HEK293 (cell line): ENCODE results near the gene LFNG.

Experiments used
- CTCF ChIA-PET: fragments of 350-600 bp; formaldehyde crosslinking; extraction: SDS; loops from one replicate; lab custom pipeline; 2021; ENCODE audit warnings: antibody characterized with exemption; lab: Yijun Ruan, JAX
- POLR2A ChIA-PET: fragments of 300-600 bp; formaldehyde crosslinking; extraction: SDS; loops from one replicate; lab custom pipeline; 2020; ENCODE audit warnings: antibody characterized with exemption, inconsistent platforms; lab: Yijun Ruan, JAX
- H3K27ac ChIP-seq: fragments of 200-500 bp; sonication (Bioruptor generic); 2 replicates; pipeline ENCODE4 v1.5.1; 2014; ENCODE audit warnings: low read depth, low read length, control low read depth, inconsistent platforms; ENCODE audit errors: extremely low read depth
- H3K36me3 ChIP-seq, 2 experiments: fragments of 200-500 bp in 1 of 2; sonication (Bioruptor generic) in 1 of 2; 1 replicate in 1 of 2; 2 replicates in 1 of 2; pipeline ENCODE4 v1.5.1; 2014 to 2017; ENCODE audit warnings: inconsistent platforms in 2 of 2, low read length in 2 of 2; ENCODE audit not compliant: control insufficient read depth in 2 of 2, insufficient read depth in 1 of 2
- H3K4me1 ChIP-seq: fragments of 200-500 bp; sonication (Bioruptor generic); 2 replicates; pipeline ENCODE4 v1.5.1; 2014; ENCODE audit warnings: mild to moderate bottlenecking, low read length, inconsistent platforms; ENCODE audit not compliant: control insufficient read depth, insufficient read depth
- H3K4me3 ChIP-seq: 2 replicates; pipeline ENCODE4 v1.5.1; 2011; ENCODE audit warnings: low read depth, mild to moderate bottlenecking, control low read depth, low read length, moderate library complexity
- H3K9me3 ChIP-seq: fragments of 200-500 bp; sonication (Bioruptor generic); 2 replicates; pipeline ENCODE4 v1.5.1; 2014; ENCODE audit warnings: low read depth, low read length, inconsistent platforms; ENCODE audit not compliant: control insufficient read depth, insufficient read depth
- BCL11A ChIP-seq: fragments of 450-650 bp; formaldehyde crosslinking; IDR thresholded peaks from 2 replicates; pipeline ENCODE4 v1.5.1; 2016; ENCODE audit warnings: low read depth, missing biosample characterization, missing genetic modification characterization
- CTCF ChIP-seq: fragments of 450-650 bp; formaldehyde crosslinking; IDR thresholded peaks from 2 replicates; pipeline ENCODE4 v1.5.1; 2016; ENCODE audit warnings: missing biosample characterization, missing genetic modification characterization
- HOXA7 ChIP-seq: sonication (generic); formaldehyde crosslinking; IDR thresholded peaks from 2 replicates; pipeline ENCODE4 v1.8.1; 2022; ENCODE audit warnings: missing genetic modification reagents, borderline replicate concordance
- KLF1 ChIP-seq: fragments of 450-650 bp; formaldehyde crosslinking; IDR thresholded peaks from 2 replicates; pipeline ENCODE4 v1.5.1; 2016; ENCODE audit warnings: missing biosample characterization, missing genetic modification characterization
- SETDB1 ChIP-seq: IDR thresholded peaks from one replicate; pipeline ENCODE4 v1.6.1; 2017; ENCODE audit warnings: mild to moderate bottlenecking, low read length, moderate library complexity, mixed read lengths; ENCODE audit not compliant: insufficient read length
- WT1 ChIP-seq: fragments of 450-650 bp; formaldehyde crosslinking; IDR thresholded peaks from 2 replicates; pipeline ENCODE4 v1.5.1; 2016; ENCODE audit warnings: missing biosample characterization, missing genetic modification characterization
- ZBTB1 ChIP-seq: fragments of 450-650 bp; formaldehyde crosslinking; IDR thresholded peaks from 2 replicates; pipeline ENCODE4 v1.5.1; 2016; ENCODE audit warnings: missing biosample characterization, missing genetic modification characterization
- ZBTB26 ChIP-seq: fragments of 450-650 bp; formaldehyde crosslinking; optimal IDR thresholded peaks from 2 replicates; pipeline ENCODE3; 2016; ENCODE audit warnings: missing biosample characterization, mild to moderate bottlenecking, missing genetic modification characterization
- ZFP37 ChIP-seq: fragments of 450-650 bp; formaldehyde crosslinking; IDR thresholded peaks from 2 replicates; pipeline ENCODE4 v1.5.1; 2016; ENCODE audit warnings: missing biosample characterization, missing genetic modification characterization
- ZNF132 ChIP-seq: fragments of 450-650 bp; formaldehyde crosslinking; IDR thresholded peaks from 2 replicates; pipeline ENCODE4 v1.5.1; 2017; ENCODE audit warnings: missing biosample characterization, missing genetic modification characterization, borderline replicate concordance
- ZNF148 ChIP-seq: fragments of 450-650 bp; formaldehyde crosslinking; IDR thresholded peaks from 2 replicates; pipeline ENCODE4 v1.5.0; 2017; ENCODE audit warnings: missing biosample characterization, missing genetic modification characterization, borderline replicate concordance
- ZNF214 ChIP-seq: fragments of 450-650 bp; formaldehyde crosslinking; IDR thresholded peaks from 2 replicates; pipeline ENCODE4 v1.5.1; 2017; ENCODE audit warnings: missing biosample characterization, mild to moderate bottlenecking, missing genetic modification characterization, borderline replicate concordance
- ZNF366 ChIP-seq: fragments of 450-650 bp; formaldehyde crosslinking; conservative IDR thresholded peaks from 2 replicates; pipeline ENCODE4 v1.5.1; 2016; ENCODE audit warnings: missing biosample characterization, missing genetic modification characterization
- ZNF433 ChIP-seq: fragments of 450-650 bp; formaldehyde crosslinking; IDR thresholded peaks from 2 replicates; pipeline ENCODE4 v1.5.1; 2016; ENCODE audit warnings: missing biosample characterization, missing genetic modification characterization, low read depth
- ZNF449 ChIP-seq: fragments of 450-650 bp; formaldehyde crosslinking; IDR thresholded peaks from 2 replicates; pipeline ENCODE4 v1.5.1; 2017; ENCODE audit warnings: missing biosample characterization, mild to moderate bottlenecking, missing genetic modification characterization, moderate library complexity
- ZNF561 ChIP-seq: fragments of 450-650 bp; IDR thresholded peaks from 2 replicates; pipeline ENCODE4 v1.5.1; 2018; ENCODE audit warnings: missing biosample characterization, missing genetic modification characterization, borderline replicate concordance
- ZNF600 ChIP-seq: fragments of 450-650 bp; formaldehyde crosslinking; IDR thresholded peaks from 2 replicates; pipeline ENCODE4 v1.5.1; 2016; ENCODE audit warnings: missing biosample characterization, missing genetic modification characterization
- ZNF610 ChIP-seq: fragments of 450-650 bp; formaldehyde crosslinking; IDR thresholded peaks from 2 replicates; pipeline ENCODE4 v1.5.1; 2016; ENCODE audit warnings: missing biosample characterization, missing genetic modification characterization, borderline replicate concordance
- ZNF692 ChIP-seq: fragments of 450-650 bp; formaldehyde crosslinking; IDR thresholded peaks from 2 replicates; pipeline ENCODE4 v1.5.1; 2016; ENCODE audit warnings: missing biosample characterization, missing genetic modification characterization
- ZNF701 ChIP-seq: fragments of 450-650 bp; formaldehyde crosslinking; IDR thresholded peaks from 2 replicates; pipeline ENCODE4 v1.5.1; 2016; ENCODE audit warnings: missing biosample characterization, missing genetic modification characterization
- ZNF785 ChIP-seq: fragments of 450-650 bp; formaldehyde crosslinking; IDR thresholded peaks from 2 replicates; pipeline ENCODE4 v1.5.1; 2016; ENCODE audit warnings: missing biosample characterization, missing genetic modification characterization
- ZSCAN30 ChIP-seq: fragments of 450-650 bp; IDR thresholded peaks from 2 replicates; pipeline ENCODE4 v1.5.1; 2018; ENCODE audit warnings: missing biosample characterization, mild to moderate bottlenecking, missing genetic modification characterization, moderate library complexity

LFNG gene

GRCh38 chr7:2520131-2520760 is 672 bp downstream of the LFNG start (continued):
- TF ChIP-seq ZNF214 (tag by site-specific recombination), result no peak
- peak; percentile 40 for TF ChIP-seq ZBTB26 (tag by site-specific recombination)
- TF ChIP-seq ZNF366 (tag by site-specific recombination), result no peak
- no peak for TF ChIP-seq ZSCAN30 (tag by site-specific recombination)
- TF ChIP-seq ZNF692 (tag by site-specific recombination), result no peak
- no peak for TF ChIP-seq ZNF148
- TF ChIP-seq ZNF132 (tag by site-specific recombination), result no peak
- TF ChIP-seq WT1 (tag by site-specific recombination), result no peak
- no peak for TF ChIP-seq ZNF785
- no peak for TF ChIP-seq ZNF610 (tag by site-specific recombination)
- TF ChIP-seq SETDB1, result no peak
- 0 out of 2 replicates have a peak, but pooled peaks have one; percentile 14 for TF ChIP-seq BCL11A (tag by site-specific recombination)

GRCh38 chr7:2520761-2521290 is 1.3 kb downstream of the LFNG start:
- CTCF ChIA-PET, result interaction anchor here (0.6 to 1.4 kb wide), 2 partner anchors 52 to 766 kb away, joined by 3 to 4 read pairs; no protein-coding TSS in a partner anchor
- no peak overlapping the region for H3K27ac ChIP-seq
- peaks cover 10% of the 10 kb centered on the region for H3K4me1 ChIP-seq
- no peaks in the 10 kb centered on the region for H3K36me3 ChIP-seq
- TF ChIP-seq ZNF433 (tag by site-specific recombination), result no peak
- TF ChIP-seq HOXA7 (CRISPR knock-in tag), result no peak
- no peak for TF ChIP-seq CTCF (tag by site-specific recombination)
- TF ChIP-seq ZFP37 (tag by site-specific recombination), result no peak
- no peak for TF ChIP-seq ZBTB1 (tag by site-specific recombination)
- TF ChIP-seq KLF1 (tag by site-specific recombination), result peak; percentile 46
- TF ChIP-seq ZNF449 (tag by site-specific recombination), result peak; percentile 89
- no peak for TF ChIP-seq ZNF600 (tag by site-specific recombination)
- no peak for TF ChIP-seq ZNF561 (tag by site-specific recombination)
- no peak for TF ChIP-seq ZNF701 (tag by site-specific recombination)
- TF ChIP-seq, all 188 proteins: peak for 2
- POLR2A ChIA-PET, result interaction anchor here (1.0 kb wide), 1 partner anchor 28 kb away, joined by 3 read pairs; no protein-coding TSS in a partner anchor
- Histone ChIP-seq H3K4me3 (peak overlapping the region; percentile 39), H3K9me3 (no peaks in the 10 kb centered on the region)
